Activated naive CD8-positive, alpha-beta T cell (primary cell): Measurements from ENCODE around the gene PAX2.

Experiments
- H3K27ac Mint-ChIP-seq: one replicate; pipeline ENCODE4 v1.8.0; 2021; ENCODE audit warnings: mixed read lengths
- H3K27me3 Mint-ChIP-seq: one replicate; pipeline ENCODE4 v1.8.0; 2021; ENCODE audit warnings: mixed read lengths
- H3K36me3 Mint-ChIP-seq: one replicate; pipeline ENCODE4 v1.8.0; 2021; ENCODE audit warnings: mixed read lengths
- H3K4me1 Mint-ChIP-seq: one replicate; pipeline ENCODE4 v1.8.0; 2021; ENCODE audit warnings: low read depth, mixed read lengths
- H3K4me3 Mint-ChIP-seq: one replicate; pipeline ENCODE4 v1.8.0; 2021; ENCODE audit warnings: mild to moderate bottlenecking, mixed read lengths
- H3K9me3 Mint-ChIP-seq: one replicate; pipeline ENCODE4 v1.8.0; 2021; ENCODE audit warnings: low read depth, mixed read lengths

The PAX2 gene

GRCh38 chr10:100731407-100732240 is 13.8 kb upstream of the PAX2 start:
- no peaks in the 10 kb centered on the region for H3K36me3 Mint-ChIP-seq
- peaks cover 36% of the 10 kb centered on the region for H3K4me1 Mint-ChIP-seq
- peaks cover 58% of the 10 kb centered on the region for H3K27me3 Mint-ChIP-seq
- no peaks in the 10 kb centered on the region for H3K9me3 Mint-ChIP-seq
- peak overlapping the region; percentile 74 for H3K4me3 Mint-ChIP-seq
- H3K27ac Mint-ChIP-seq = no peak overlapping the region

DNA sequence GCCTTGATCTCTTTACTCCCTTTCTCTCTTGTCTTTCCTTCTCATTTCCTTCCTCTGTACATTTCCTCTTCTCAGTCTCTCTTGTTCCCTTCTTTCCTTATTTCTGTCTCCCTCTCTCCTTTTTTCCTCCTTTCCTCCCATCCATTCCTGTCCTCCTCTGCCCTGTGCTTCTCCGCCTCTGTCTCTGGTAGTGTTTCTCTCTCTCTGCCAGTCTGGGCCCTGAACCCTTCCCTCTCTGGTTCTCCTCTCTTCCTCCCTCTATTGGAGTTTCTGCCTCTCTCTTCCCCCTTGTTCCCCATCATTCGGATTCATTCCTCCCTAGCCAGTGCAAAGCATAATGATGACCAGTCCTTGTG is 13.2 kb upstream of the PAX2 start:
- peaks cover 38% of the 10 kb centered on the region for H3K4me1 Mint-ChIP-seq
- H3K36me3 Mint-ChIP-seq = no peaks in the 10 kb centered on the region
- no peak overlapping the region for H3K27ac Mint-ChIP-seq
- no peaks in the 10 kb centered on the region for H3K9me3 Mint-ChIP-seq
- peaks cover 59% of the 10 kb centered on the region for H3K27me3 Mint-ChIP-seq
- H3K4me3 Mint-ChIP-seq = no peak overlapping the region

GRCh38 chr10:100733329-100733728 is 12.1 kb upstream of the PAX2 start:
- Mint-ChIP-seq H3K36me3 (no peaks in the 10 kb centered on the region), H3K9me3 (no peaks in the 10 kb centered on the region), H3K27ac (no peak overlapping the region), H3K4me3 (no peak overlapping the region), H3K4me1 (peaks cover 45% of the 10 kb centered on the region), H3K27me3 (peaks cover 55% of the 10 kb centered on the region)

GRCh38 chr10:100734295-100735086 is 10.9 kb upstream of the PAX2 start:
- Mint-ChIP-seq H3K4me1 (peaks cover 44% of the 10 kb centered on the region), H3K9me3 (no peaks in the 10 kb centered on the region), H3K4me3 (no peak overlapping the region), H3K36me3 (no peaks in the 10 kb centered on the region), H3K27ac (no peak overlapping the region), H3K27me3 (peaks cover 50% of the 10 kb centered on the region)

- Mint-ChIP-seq H3K9me3 (no peaks in the 10 kb centered on the region), H3K27me3 (peaks cover 54% of the 10 kb centered on the region), H3K4me3 (no peak overlapping the region), H3K36me3 (no peaks in the 10 kb centered on the region), H3K27ac (no peak overlapping the region), H3K4me1 (peaks cover 43% of the 10 kb centered on the region)
These were observed 10.4 kb upstream of the PAX2 start for GRCh38 chr10:100735087-100735336.

GRCh38 chr10:100735337-100736143 is 9.8 kb upstream of the PAX2 start:
- no peaks in the 10 kb centered on the region for H3K36me3 Mint-ChIP-seq
- peaks cover 57% of the 10 kb centered on the region for H3K27me3 Mint-ChIP-seq
- no peak overlapping the region for H3K4me3 Mint-ChIP-seq
- peaks cover 41% of the 10 kb centered on the region for H3K4me1 Mint-ChIP-seq
- H3K9me3 Mint-ChIP-seq = no peaks in the 10 kb centered on the region
- H3K27ac Mint-ChIP-seq = no peak overlapping the region

GRCh38 chr10:100736144-100736808 is 9.1 kb upstream of the PAX2 start:
- Mint-ChIP-seq H3K9me3 (no peaks in the 10 kb centered on the region), H3K27me3 (peaks cover 60% of the 10 kb centered on the region), H3K4me3 (peak overlapping the region; percentile 56), H3K36me3 (no peaks in the 10 kb centered on the region), H3K4me1 (peaks cover 35% of the 10 kb centered on the region), H3K27ac (no peak overlapping the region)

- H3K36me3 Mint-ChIP-seq = no peaks in the 10 kb centered on the region
- no peak overlapping the region for H3K27ac Mint-ChIP-seq
- H3K4me1 Mint-ChIP-seq = peaks cover 30% of the 10 kb centered on the region
- H3K27me3 Mint-ChIP-seq = peaks cover 57% of the 10 kb centered on the region
- peak overlapping the region; percentile 78 for H3K4me3 Mint-ChIP-seq
- no peaks in the 10 kb centered on the region for H3K9me3 Mint-ChIP-seq
These were observed 8.5 kb upstream of the PAX2 start for GRCh38 chr10:100736809-100737354.

- Mint-ChIP-seq H3K27ac (no peak overlapping the region), H3K4me1 (peaks cover 27% of the 10 kb centered on the region), H3K27me3 (peaks cover 52% of the 10 kb centered on the region), H3K36me3 (no peaks in the 10 kb centered on the region), H3K9me3 (no peaks in the 10 kb centered on the region), H3K4me3 (peak overlapping the region; percentile 78)
These were observed 7.9 kb upstream of the PAX2 start for GRCh38 chr10:100737355-100738054.

GRCh38 chr10:100738055-100738827 is 7.1 kb upstream of the PAX2 start:
- no peaks in the 10 kb centered on the region for H3K36me3 Mint-ChIP-seq
- peaks cover 51% of the 10 kb centered on the region for H3K27me3 Mint-ChIP-seq
- H3K27ac Mint-ChIP-seq = no peak overlapping the region
- no peaks in the 10 kb centered on the region for H3K9me3 Mint-ChIP-seq
- H3K4me3 Mint-ChIP-seq = peak overlapping the region; percentile 78
- H3K4me1 Mint-ChIP-seq = peaks cover 29% of the 10 kb centered on the region

DNA sequence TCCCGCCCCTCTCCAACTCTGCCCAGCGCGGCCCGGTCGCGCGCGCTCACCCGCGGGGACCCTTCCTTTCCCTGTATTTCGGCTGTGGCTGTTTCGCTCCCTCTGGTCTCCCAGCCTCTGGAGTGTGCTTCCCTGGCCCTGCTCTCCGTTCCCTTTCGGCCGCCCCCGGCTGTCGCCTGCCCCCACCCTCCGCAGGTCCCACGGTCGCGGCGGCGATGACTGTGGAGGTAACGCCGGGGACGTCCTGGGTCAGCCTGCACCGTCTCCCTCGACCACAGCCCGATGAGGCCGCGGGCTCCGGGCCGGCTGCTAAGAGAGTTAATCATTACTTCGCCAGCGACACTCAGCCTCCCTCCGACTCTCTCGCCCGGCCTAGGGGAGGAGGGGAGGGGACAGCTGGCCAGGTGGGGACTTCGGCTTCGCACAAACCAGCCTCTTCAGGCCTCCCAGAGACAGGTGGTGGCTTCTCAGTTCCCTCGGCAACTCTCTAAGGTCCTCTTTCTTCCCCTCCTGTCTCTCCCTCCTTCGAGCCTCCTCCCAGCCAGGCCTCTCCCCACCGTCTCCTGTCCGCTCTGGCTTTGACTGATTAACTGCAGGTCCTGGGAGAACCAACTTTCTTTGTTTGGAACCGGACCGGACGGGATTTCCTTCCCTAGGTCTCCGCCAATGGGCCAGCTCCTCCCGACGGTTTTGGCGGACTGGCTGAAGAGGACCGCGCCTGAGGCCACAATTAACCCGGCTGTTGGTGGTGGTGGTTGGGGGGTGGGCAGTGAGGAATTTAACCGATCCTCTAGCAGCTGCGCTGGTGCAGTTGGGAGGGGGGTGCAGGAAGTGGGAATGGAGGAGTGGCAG is 5.6 kb upstream of the PAX2 start:
- H3K4me1 Mint-ChIP-seq = peaks cover 37% of the 10 kb centered on the region
- no peaks in the 10 kb centered on the region for H3K9me3 Mint-ChIP-seq
- H3K4me3 Mint-ChIP-seq = no peak overlapping the region
- no peak overlapping the region for H3K27ac Mint-ChIP-seq
- no peaks in the 10 kb centered on the region for H3K36me3 Mint-ChIP-seq
- peaks cover 48% of the 10 kb centered on the region for H3K27me3 Mint-ChIP-seq

DNA sequence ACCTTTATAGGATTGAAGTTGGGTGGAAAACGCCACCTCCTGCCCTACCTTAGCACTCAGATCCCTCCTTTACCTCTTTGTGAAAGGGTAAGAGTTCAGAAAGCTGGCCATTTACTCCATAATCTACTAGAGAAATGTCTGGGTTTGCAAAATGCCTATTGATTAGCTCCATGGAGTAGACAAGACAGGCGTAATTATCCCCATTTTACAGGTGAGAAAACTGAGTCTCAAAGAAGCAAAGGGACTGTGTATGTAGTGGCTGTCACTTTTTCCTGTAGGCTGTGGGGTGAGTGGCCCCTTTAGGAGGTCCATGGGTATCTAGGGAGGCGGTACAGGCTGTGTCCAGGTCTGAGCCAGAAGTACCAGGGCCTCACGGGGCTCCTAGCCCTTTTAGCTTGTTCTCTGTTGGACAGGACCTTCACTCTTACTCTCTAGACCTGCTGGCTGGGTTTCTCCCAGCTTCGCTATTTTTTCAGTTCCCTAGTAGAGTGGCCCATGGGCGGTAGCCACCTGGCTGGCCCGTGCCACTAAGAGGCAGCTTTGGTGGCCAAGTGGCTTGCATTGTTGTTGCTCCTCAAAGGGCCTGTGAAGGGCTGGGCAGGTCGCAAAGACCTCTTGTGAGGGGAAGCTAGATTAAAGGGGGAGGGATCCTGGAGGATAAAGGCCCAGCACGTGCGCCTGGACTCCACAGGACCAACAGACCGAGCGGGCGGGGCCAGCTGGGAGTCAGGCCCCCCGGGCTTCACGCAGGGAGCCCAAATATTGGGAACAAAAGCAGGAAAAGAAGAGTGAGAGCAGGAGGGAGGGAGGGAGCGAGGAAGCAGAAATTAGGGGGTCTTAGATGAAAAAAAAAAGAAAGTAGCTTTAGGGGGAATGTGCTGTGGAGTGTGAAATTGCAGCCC is 4.7 kb upstream of the PAX2 start:
- Mint-ChIP-seq H3K27me3 (peaks cover 45% of the 10 kb centered on the region), H3K27ac (no peak overlapping the region), H3K9me3 (no peaks in the 10 kb centered on the region), H3K36me3 (no peaks in the 10 kb centered on the region), H3K4me1 (peaks cover 36% of the 10 kb centered on the region), H3K4me3 (no peak overlapping the region)
